Measurements from ENCODE around the gene CCDC51. TPM values are rescaled to one million over a fixed set of nuclear protein-coding genes. Genes with fewer than 3 reads are reported as not detected.

The CCDC51 gene
- total and polyA plus RNA-seq, 2 of the 13 experiments (the other 11 are each of a cell fraction or from before 2014, with no cell fraction given): 18.1 to 29.4 TPM

- TF ChIP-seq, protein P1, sequence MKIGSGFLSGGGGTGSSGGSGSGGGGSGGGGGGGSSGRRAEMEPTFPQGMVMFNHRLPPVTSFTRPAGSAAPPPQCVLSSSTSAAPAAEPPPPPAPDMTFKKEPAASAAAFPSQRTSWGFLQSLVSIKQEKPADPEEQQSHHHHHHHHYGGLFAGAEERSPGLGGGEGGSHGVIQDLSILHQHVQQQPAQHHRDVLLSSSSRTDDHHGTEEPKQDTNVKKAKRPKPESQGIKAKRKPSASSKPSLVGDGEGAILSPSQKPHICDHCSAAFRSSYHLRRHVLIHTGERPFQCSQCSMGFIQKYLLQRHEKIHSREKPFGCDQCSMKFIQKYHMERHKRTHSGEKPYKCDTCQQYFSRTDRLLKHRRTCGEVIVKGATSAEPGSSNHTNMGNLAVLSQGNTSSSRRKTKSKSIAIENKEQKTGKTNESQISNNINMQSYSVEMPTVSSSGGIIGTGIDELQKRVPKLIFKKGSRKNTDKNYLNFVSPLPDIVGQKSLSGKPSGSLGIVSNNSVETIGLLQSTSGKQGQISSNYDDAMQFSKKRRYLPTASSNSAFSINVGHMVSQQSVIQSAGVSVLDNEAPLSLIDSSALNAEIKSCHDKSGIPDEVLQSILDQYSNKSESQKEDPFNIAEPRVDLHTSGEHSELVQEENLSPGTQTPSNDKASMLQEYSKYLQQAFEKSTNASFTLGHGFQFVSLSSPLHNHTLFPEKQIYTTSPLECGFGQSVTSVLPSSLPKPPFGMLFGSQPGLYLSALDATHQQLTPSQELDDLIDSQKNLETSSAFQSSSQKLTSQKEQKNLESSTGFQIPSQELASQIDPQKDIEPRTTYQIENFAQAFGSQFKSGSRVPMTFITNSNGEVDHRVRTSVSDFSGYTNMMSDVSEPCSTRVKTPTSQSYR (CRISPR knock-in tag; IDR thresholded peaks at IDR 0.05; ENCODE audit: borderline replicate concordance): no peak
- TF ChIP-seq SNAPC4 (CRISPR knock-in tag; IDR thresholded peaks at IDR 0.05) (peak; percentile 36; the same call in 1 of the 2 replicates), ELF4 (CRISPR knock-in tag; IDR thresholded peaks at IDR 0.05; ENCODE audit: borderline replicate concordance) (peak; percentile 98), SMAD9 (CRISPR knock-in tag; IDR thresholded peaks at IDR 0.05) (no peak), MTF1 (CRISPR knock-in tag; IDR thresholded peaks at IDR 0.05) (no peak), ZNF678 (CRISPR knock-in tag; IDR thresholded peaks at IDR 0.05) (no peak), MIXL1 (CRISPR knock-in tag; IDR thresholded peaks at IDR 0.05) (peak; percentile 82), SSRP1 (CRISPR knock-in tag; IDR thresholded peaks at IDR 0.05) (no peak), ZNF770 (CRISPR knock-in tag; IDR thresholded peaks at IDR 0.05) (no peak), ZMAT3 (CRISPR knock-in tag; conservative IDR thresholded peaks at IDR 0.05) (peak; percentile 84; the same call in 1 of the 2 replicates), SYNCRIP (IDR thresholded peaks at IDR 0.05; ENCODE audit: insufficient read depth, low read depth, low read length) (no peak), BATF2 (CRISPR knock-in tag; IDR thresholded peaks at IDR 0.05) (no peak), NFYC (CRISPR knock-in tag; IDR thresholded peaks at IDR 0.05) (peak; percentile 98), FOXM1 (CRISPR knock-in tag; IDR thresholded peaks at IDR 0.05) (no peak), SNAI1 (CRISPR knock-in tag; IDR thresholded peaks at IDR 0.05; ENCODE audit: borderline replicate concordance) (no peak), PLSCR1 (CRISPR knock-in tag; IDR thresholded peaks at IDR 0.05; ENCODE audit: borderline replicate concordance) (no peak), ZSCAN20 (CRISPR knock-in tag; IDR thresholded peaks at IDR 0.05; ENCODE audit: borderline replicate concordance) (no peak), SMARCE1 (IDR thresholded peaks at IDR 0.05; ENCODE audit: borderline replicate concordance) (no peak)
These were observed at the start of gene CCDC51, which contains the start of gene TMA7 (continued) for GRCh38 chr3:48439820-48440589.

Data from HepG2 (cell line).